Measurements from ENCODE around the gene SLC49A3.
A peak's percentile ranks its signal among the peaks of the same experiment; 100 is the strongest.

SLC49A3 gene

DNA sequence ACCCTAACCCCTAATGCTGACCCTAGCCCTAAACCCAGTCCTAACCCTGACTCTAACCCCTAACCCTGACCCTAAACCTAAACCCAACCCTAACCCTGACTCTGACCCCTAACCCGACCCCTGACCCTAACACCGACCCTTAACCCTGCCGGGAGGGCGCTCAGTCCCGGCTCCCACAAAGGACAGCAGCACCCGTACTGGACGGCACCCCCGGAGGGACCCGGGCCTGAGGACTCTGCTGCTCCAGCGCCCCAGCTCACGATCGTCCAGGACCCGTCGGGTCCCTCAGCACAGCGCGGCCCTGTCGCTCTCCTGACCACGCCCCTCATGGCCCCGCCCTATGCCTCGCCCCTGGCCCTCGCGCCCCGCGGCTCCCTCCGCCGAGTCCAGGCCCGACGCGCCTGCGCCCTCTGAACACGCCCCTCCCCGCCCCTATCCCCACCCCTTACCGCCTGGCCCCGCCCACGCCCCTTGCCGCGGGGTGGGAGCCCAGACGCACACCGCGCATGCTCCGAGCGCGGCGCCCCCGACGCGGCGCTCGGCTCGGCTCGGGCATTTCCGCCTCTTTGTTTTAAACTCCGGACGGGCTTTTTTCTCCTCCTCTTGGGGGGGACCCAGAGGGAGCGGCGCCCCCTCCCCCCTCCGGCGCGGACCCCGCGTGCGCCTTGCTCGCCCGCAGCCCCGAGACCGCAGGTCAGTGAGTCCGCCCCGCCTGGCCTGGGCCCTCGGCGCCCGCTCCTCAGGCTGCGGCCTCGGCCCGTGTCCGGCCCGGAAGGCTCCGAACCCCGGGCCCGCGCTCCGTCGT is 16.5 kb upstream of the SLC49A3 start, which contains the start of gene PCGF3:
Gene PCGF3, plus strand, starts transcription at position 555 of the 805 bp plus-strand sequence. CDS start 27,849 bp downstream, outside the sequence.
- Histone ChIP-seq H3K4me1 (ENCODE audit: insufficient read depth, poor library complexity, severe bottlenecking) (no peaks in the 10 kb centered on the region), H3K4me3 (ENCODE audit: severe bottlenecking) (peak within 1 kb of the TSS; percentile 97), H3K36me3 (ENCODE audit: low read depth) (peaks cover 9% of the 10 kb centered on the region; the same call in 1 of the 2 replicates), H3K9me3 (ENCODE audit: severe bottlenecking) (no peaks in the 10 kb centered on the region), H3K27me3 (ENCODE audit: insufficient read depth, poor library complexity, severe bottlenecking) (no peaks in the 10 kb centered on the region), H3K27ac (ENCODE audit: poor library complexity, severe bottlenecking) (peak within 1 kb of the TSS; percentile 57)
- TF ChIP-seq, protein P1, sequence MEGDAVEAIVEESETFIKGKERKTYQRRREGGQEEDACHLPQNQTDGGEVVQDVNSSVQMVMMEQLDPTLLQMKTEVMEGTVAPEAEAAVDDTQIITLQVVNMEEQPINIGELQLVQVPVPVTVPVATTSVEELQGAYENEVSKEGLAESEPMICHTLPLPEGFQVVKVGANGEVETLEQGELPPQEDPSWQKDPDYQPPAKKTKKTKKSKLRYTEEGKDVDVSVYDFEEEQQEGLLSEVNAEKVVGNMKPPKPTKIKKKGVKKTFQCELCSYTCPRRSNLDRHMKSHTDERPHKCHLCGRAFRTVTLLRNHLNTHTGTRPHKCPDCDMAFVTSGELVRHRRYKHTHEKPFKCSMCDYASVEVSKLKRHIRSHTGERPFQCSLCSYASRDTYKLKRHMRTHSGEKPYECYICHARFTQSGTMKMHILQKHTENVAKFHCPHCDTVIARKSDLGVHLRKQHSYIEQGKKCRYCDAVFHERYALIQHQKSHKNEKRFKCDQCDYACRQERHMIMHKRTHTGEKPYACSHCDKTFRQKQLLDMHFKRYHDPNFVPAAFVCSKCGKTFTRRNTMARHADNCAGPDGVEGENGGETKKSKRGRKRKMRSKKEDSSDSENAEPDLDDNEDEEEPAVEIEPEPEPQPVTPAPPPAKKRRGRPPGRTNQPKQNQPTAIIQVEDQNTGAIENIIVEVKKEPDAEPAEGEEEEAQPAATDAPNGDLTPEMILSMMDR (IDR thresholded peaks at IDR 0.05; ENCODE audit: poor library complexity, severe bottlenecking) = no peak
- peak; percentile 93 for ATAC-seq (ENCODE audit: low read depth)
- DNase-seq (ENCODE audit: low spot score) = peak; percentile 92

DNA sequence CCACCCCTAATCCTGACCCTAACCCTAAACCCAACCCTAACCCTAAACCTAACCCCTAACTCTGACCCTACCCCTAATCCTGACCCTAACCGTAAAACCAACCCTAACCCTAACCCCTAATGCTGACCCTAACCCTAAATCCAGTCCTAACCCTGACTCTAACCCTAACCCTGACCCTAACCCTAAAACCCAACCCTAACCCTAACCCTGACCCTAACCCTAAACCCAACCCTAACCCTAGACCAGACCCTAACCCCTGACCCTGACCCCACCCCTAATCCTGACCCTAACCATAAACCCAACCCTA is 16.0 kb upstream of the SLC49A3 start:
- no peaks in the 10 kb centered on the region for H3K9me3 ChIP-seq (ENCODE audit: severe bottlenecking)
- H3K4me1 ChIP-seq (ENCODE audit: insufficient read depth, poor library complexity, severe bottlenecking) = no peaks in the 10 kb centered on the region
- H3K27ac ChIP-seq (ENCODE audit: poor library complexity, severe bottlenecking) = no peak overlapping the region
- DNase-seq (ENCODE audit: low spot score) (no peak), ATAC-seq (ENCODE audit: low read depth) (no peak)
- H3K36me3 ChIP-seq (ENCODE audit: low read depth) = peaks cover 3% of the 10 kb centered on the region; the same call in 1 of the 2 replicates
- no peak overlapping the region for H3K4me3 ChIP-seq (ENCODE audit: severe bottlenecking)
- TF ChIP-seq, protein P1 (IDR thresholded peaks at IDR 0.05; ENCODE audit: poor library complexity, severe bottlenecking) = no peak
- no peaks in the 10 kb centered on the region for H3K27me3 ChIP-seq (ENCODE audit: insufficient read depth, poor library complexity, severe bottlenecking)

DNA sequence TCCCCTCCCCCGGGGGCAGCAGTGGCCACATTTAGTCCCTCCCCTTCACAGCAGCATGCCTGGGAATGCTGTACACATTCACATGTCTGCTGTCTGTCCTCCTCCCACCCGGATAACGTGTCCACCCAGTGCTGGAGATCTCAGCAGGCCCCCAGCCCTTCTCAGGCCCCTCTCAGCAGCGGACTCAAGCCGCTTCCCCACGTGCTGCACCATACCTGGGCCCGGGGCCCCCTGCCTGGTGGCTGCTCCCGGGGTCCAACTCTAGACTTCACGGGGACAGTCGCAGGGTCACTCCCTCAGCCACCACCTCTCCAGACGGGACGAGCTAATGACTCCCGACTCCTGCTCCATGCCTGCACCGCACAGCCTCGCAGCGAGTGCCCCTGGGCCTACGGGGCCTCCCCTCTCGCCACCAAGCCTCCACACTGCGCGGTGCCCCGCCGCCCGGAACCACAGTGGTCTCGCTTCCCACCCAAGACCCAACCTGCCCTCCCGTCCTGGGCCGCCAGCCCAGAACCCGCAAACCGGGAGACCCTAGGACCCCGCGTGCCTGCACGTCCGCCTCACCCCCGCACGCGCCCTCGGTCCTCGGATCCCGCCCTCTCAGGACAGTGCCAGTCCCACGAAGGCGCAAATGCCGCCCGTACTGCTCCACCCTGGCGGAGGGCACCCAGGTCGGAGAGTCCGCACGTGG is 15.4 kb upstream of the SLC49A3 start:
- DNase-seq (ENCODE audit: low spot score) = no peak
- Histone ChIP-seq H3K27ac (ENCODE audit: poor library complexity, severe bottlenecking) (no peak overlapping the region), H3K27me3 (ENCODE audit: insufficient read depth, poor library complexity, severe bottlenecking) (no peaks in the 10 kb centered on the region), H3K4me1 (ENCODE audit: insufficient read depth, poor library complexity, severe bottlenecking) (peaks cover 4% of the 10 kb centered on the region), H3K4me3 (ENCODE audit: severe bottlenecking) (no peak overlapping the region), H3K36me3 (ENCODE audit: low read depth) (peaks cover 3% of the 10 kb centered on the region; the same call in 1 of the 2 replicates), H3K9me3 (ENCODE audit: severe bottlenecking) (no peaks in the 10 kb centered on the region)
- TF ChIP-seq, protein P1 (IDR thresholded peaks at IDR 0.05; ENCODE audit: poor library complexity, severe bottlenecking) = no peak
- no peak for ATAC-seq (ENCODE audit: low read depth)

DNA sequence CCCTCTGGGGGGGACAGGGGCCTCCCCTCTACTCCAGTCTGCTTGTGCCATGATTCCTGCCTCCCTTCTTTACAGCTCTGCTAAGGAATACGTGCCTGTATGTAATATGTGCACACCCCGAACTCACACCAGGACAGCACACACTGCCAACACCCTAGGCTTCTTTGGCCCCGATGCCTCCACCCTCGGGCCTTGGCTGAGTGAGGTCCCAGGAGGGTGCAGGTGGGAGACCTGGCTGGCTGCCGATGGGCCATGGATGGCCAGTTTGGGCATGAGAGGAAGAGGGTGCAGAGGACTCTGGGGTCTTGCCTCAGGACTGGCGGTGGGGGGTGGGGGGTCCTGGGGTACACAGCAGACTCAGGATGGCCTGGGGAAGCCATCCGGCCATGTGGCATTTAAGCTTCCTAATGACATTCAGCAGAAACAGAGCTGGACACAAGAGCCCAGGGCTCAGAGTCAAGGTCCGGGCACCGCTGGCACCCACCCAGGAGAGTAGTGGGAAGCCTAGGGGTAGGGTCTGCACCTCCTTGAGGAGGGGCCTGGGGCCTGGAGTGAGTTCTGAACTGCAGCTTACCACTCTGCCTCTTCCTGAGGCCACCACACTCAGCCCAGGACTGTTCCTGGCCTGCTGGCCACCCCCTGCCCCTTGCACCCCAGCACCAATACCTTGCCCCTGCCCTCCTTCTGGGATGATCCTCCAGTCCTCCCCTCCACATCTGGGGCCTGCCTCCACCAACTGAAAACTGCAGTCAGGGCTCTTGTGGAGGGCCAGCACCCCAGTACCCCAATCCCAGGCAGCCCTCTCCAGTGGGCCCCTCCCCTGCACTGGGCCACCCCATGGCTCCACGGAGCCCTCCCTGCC is 14.6 kb upstream of the SLC49A3 start:
- peaks cover 3% of the 10 kb centered on the region; the same call in 1 of the 2 replicates for H3K36me3 ChIP-seq (ENCODE audit: low read depth)
- TF ChIP-seq, protein P1 (IDR thresholded peaks at IDR 0.05; ENCODE audit: poor library complexity, severe bottlenecking) = no peak
- no peak overlapping the region for H3K4me3 ChIP-seq (ENCODE audit: severe bottlenecking)
- H3K27ac ChIP-seq (ENCODE audit: poor library complexity, severe bottlenecking) = no peak overlapping the region
- no peaks in the 10 kb centered on the region for H3K9me3 ChIP-seq (ENCODE audit: severe bottlenecking)
- DNase-seq (ENCODE audit: low spot score) (no peak), ATAC-seq (ENCODE audit: low read depth) (no peak)
- no peaks in the 10 kb centered on the region for H3K27me3 ChIP-seq (ENCODE audit: insufficient read depth, poor library complexity, severe bottlenecking)
- H3K4me1 ChIP-seq (ENCODE audit: insufficient read depth, poor library complexity, severe bottlenecking) = peaks cover 6% of the 10 kb centered on the region

Measured in RWPE2 (cell line).